Neutrophil (primary cell): ENCODE measurements around the gene MIGA1.

Experiments
- H3K27ac ChIP-seq: fragments of 200-600 bp; sonication (generic); 2 replicates; pipeline ENCODE4 v1.5.1; 2016; ENCODE audit warnings: mild to moderate bottlenecking, moderate library complexity
- H3K27me3 ChIP-seq: fragments of 200-600 bp; sonication (generic); 2 replicates; pipeline ENCODE4 v1.6.0; 2016; ENCODE audit warnings: mild to moderate bottlenecking
- H3K36me3 ChIP-seq: fragments of 200-600 bp; sonication (generic); 2 replicates; pipeline ENCODE4 v1.5.1; 2017
- H3K4me1 ChIP-seq, 2 experiments: fragments of 200-600 bp in 1 of 2; sonication (generic) in 1 of 2; 1 replicate in 1 of 2; 2 replicates in 1 of 2; pipeline versions ENCODE4 v1.5.1 to v1.6.1; 2013 to 2016; ENCODE audit warnings: low read depth in 1 of 2, low read length in 1 of 2, mild to moderate bottlenecking in 1 of 2, moderate library complexity in 1 of 2; ENCODE audit not compliant: control insufficient read depth in 1 of 2, insufficient read depth in 1 of 2
- H3K4me3 ChIP-seq, 2 experiments: fragments of 200-600 bp in 1 of 2; sonication (generic) in 1 of 2; 1 replicate in 1 of 2; 2 replicates in 1 of 2; pipeline ENCODE4 v1.5.1; 2013 to 2016; ENCODE audit warnings: low read depth in 1 of 2, low read length in 1 of 2, mild to moderate bottlenecking in 1 of 2, moderate library complexity in 1 of 2
- H3K9me3 ChIP-seq: fragments of 200-600 bp; sonication (generic); 2 replicates; pipeline ENCODE4 v1.5.1; 2016
- TF ChIP-seq, protein P1 (sequence below): fragments of 200-600 bp; sonication (generic); IDR thresholded peaks from 2 replicates; pipeline ENCODE4 v1.5.1; 2016; ENCODE audit warnings: antibody characterized with exemption

MIGA1 gene

DNA sequence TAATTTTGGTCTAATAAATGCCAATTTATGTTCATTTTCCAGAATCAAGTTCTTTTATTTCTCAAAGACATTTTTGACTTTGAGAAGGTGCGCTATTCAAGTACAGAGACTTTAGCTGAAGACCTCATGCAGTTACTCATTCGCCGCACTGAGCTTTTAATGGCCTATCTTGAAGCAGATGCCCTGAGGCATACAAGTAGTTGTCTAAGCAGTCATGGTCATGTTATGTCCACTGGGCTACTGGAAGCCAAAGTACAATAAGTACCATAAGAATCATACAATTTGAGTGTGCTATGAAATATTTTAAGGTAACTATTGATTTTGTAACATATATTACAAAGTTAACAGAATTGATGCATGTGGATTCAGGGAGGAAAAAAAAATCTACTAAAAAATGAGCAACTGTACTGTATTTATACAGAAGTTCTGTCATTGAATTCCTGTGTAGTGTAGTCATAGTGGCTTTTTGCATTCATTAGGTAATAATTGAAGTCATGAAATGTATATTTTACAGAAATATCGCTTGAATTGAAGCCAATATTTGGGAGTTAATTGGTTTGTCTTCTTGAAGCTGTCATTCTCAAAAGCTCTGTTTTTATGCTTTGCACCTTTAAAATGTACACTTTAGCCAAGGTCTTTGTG is 95.5 kb downstream of the MIGA1 start:
- Histone ChIP-seq H3K4me3 (no peak overlapping the region), H3K27me3 (no peaks in the 10 kb centered on the region), H3K36me3 (peaks cover 4% of the 10 kb centered on the region), H3K4me1 (peaks cover 0 to 5% of the 10 kb centered on the region in 2 experiments), H3K27ac (no peak overlapping the region), H3K9me3 (no peaks in the 10 kb centered on the region)
- TF ChIP-seq, protein P1, sequence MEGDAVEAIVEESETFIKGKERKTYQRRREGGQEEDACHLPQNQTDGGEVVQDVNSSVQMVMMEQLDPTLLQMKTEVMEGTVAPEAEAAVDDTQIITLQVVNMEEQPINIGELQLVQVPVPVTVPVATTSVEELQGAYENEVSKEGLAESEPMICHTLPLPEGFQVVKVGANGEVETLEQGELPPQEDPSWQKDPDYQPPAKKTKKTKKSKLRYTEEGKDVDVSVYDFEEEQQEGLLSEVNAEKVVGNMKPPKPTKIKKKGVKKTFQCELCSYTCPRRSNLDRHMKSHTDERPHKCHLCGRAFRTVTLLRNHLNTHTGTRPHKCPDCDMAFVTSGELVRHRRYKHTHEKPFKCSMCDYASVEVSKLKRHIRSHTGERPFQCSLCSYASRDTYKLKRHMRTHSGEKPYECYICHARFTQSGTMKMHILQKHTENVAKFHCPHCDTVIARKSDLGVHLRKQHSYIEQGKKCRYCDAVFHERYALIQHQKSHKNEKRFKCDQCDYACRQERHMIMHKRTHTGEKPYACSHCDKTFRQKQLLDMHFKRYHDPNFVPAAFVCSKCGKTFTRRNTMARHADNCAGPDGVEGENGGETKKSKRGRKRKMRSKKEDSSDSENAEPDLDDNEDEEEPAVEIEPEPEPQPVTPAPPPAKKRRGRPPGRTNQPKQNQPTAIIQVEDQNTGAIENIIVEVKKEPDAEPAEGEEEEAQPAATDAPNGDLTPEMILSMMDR, result no peak

- no peaks in the 10 kb centered on the region for H3K4me1 ChIP-seq
- H3K27me3 ChIP-seq, result no peaks in the 10 kb centered on the region
- TF ChIP-seq, protein P1, result no peak
- H3K9me3 ChIP-seq, result no peaks in the 10 kb centered on the region
- H3K27ac ChIP-seq, result no peak overlapping the region
- H3K36me3 ChIP-seq, result peaks cover 4% of the 10 kb centered on the region
- H3K4me3 ChIP-seq, result no peak overlapping the region
These were observed 97.4 kb downstream of the MIGA1 start for GRCh38 chr1:77876884-77877283.

DNA sequence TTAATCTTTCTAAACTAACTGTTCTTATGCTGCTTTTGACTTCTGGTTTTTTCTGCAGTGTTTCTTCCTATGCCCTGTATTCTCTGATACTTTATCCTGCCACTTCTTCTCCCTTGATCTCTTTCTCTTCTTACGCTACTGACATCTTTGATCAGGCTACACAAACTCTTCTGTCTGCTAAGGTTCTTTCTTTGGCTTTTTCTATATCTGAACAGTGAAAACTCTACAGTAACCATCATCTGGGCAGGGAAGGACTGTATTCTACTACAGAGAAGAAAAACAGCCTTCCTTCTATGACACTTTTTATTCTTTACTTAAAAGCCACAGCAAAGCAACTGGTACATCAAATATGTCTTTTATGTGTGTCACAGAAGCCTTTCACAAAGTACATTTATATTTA is 101.6 kb downstream of the MIGA1 start:
- H3K4me1 ChIP-seq, result no peaks in the 10 kb centered on the region
- no peak overlapping the region for H3K4me3 ChIP-seq
- TF ChIP-seq, protein P1, result no peak
- no peaks in the 10 kb centered on the region for H3K36me3 ChIP-seq
- no peaks in the 10 kb centered on the region for H3K9me3 ChIP-seq
- no peak overlapping the region for H3K27ac ChIP-seq
- no peaks in the 10 kb centered on the region for H3K27me3 ChIP-seq

DNA sequence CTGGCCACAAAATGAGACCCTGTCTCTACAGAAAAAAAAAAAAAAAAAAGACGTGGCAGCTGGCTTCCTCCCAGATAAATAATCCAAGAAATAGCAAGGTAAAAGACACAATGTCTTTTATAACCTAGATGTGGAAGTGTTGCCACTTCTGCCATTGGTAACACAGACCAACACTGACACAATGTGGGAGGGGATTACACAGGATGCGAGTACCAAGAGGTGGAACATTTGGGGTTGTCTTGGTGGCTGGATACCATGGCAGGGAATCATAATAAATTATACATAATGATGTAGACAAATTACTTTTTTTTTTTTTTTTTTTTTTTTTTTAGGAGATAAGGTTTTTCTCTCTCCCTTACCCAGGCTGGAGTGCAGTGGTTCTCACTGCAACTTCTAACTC is 103.0 kb downstream of the MIGA1 start:
- no peak overlapping the region for H3K27ac ChIP-seq
- H3K36me3 ChIP-seq, result no peaks in the 10 kb centered on the region
- no peak overlapping the region for H3K4me3 ChIP-seq
- TF ChIP-seq, protein P1, result no peak
- H3K4me1 ChIP-seq, result no peaks in the 10 kb centered on the region
- peaks cover 7% of the 10 kb centered on the region for H3K27me3 ChIP-seq
- H3K9me3 ChIP-seq, result no peaks in the 10 kb centered on the region

GRCh38 chr1:77888081-77888780 is 108.8 kb downstream of the MIGA1 start, which contains the start of gene NEXN:
Gene NEXN (plus strand): TSS chr1:77888624. CDS start chr1:77916107, 27,483 bp downstream.
- no peaks in the 10 kb centered on the region for H3K9me3 ChIP-seq
- H3K36me3 ChIP-seq, result no peaks in the 10 kb centered on the region
- H3K4me3 ChIP-seq, result peak within 1 kb of the TSS in 1 of 2 experiments; percentile 45
- peaks cover 0 to 15% of the 10 kb centered on the region in 2 experiments for H3K4me1 ChIP-seq
- H3K27ac ChIP-seq, result no peak within 1 kb of the TSS
- TF ChIP-seq, protein P1, result no peak
- H3K27me3 ChIP-seq, result peaks cover 39% of the 10 kb centered on the region
